Right lung (tissue), 5 donors: ENCODE measurements around the gene PSAP. TPM values are rescaled to one million over a fixed set of nuclear protein-coding genes. Genes with fewer than 3 reads are reported as not detected.

Source experiments
- DNase-seq, 2 donors: peaks; one replicate each; pipeline ENCODE4 v3.0.0-alpha.2; 2013
- polyA plus RNA-seq, 5 donors: library from polyadenylated mRNA; unstranded; fragments of 120-200 nt; gene quantifications; one replicate each; pipeline versions ENCODE4 v1.2.1 to v1.2.3, GENCODE V29; 2013; ENCODE audit warnings: inconsistent platforms in 1 of 5, low replicate concordance in 1 of 5; ENCODE audit not compliant: insufficient read length in 5 of 5, insufficient read depth in 1 of 5

PSAP gene
- polyA plus RNA-seq, 5 donors = 479 to 586 (median 548) TPM

- peak; percentile 40 to 51 for DNase-seq
These were observed 38.8 kb downstream of the PSAP start for GRCh38 chr10:71812016-71812912.

- no peak for DNase-seq
These were observed 39.7 kb downstream of the PSAP start for GRCh38 chr10:71811351-71811750.

GRCh38 chr10:71810048-71810750 lies 40.9 kb downstream of the PSAP start:
- DNase-seq = no peak

- DNase-seq = no peak
These were observed 41.4 kb downstream of the PSAP start for GRCh38 chr10:71809628-71810027.

GRCh38 chr10:71807557-71808510 lies 43.2 kb downstream of the PSAP start:
- DNase-seq = no peak

GRCh38 chr10:71806704-71807556 lies 44.1 kb downstream of the PSAP start:
- DNase-seq = no peak

GRCh38 chr10:71805776-71806703 lies 45.0 kb downstream of the PSAP start:
- no peak for DNase-seq

- DNase-seq = no peak
These were observed 47.0 kb downstream of the PSAP start for GRCh38 chr10:71804077-71804476.

- no peak for DNase-seq
These were observed 48.1 kb downstream of the PSAP start for GRCh38 chr10:71802715-71803488.

GRCh38 chr10:71802235-71802634 lies 48.8 kb downstream of the PSAP start:
- DNase-seq = no peak

GRCh38 chr10:71801361-71801760 lies 49.7 kb downstream of the PSAP start:
- no peak for DNase-seq

- no peak for DNase-seq
These were observed 51.2 kb downstream of the PSAP start for GRCh38 chr10:71799608-71800453.

- DNase-seq = no peak
These were observed 51.9 kb downstream of the PSAP start for GRCh38 chr10:71799112-71799511.

- DNase-seq = no peak
These were observed 52.8 kb downstream of the PSAP start for GRCh38 chr10:71798308-71798624.

GRCh38 chr10:71797533-71798307 lies 53.3 kb downstream of the PSAP start:
- no peak for DNase-seq

- DNase-seq = no peak
These were observed 54.2 kb downstream of the PSAP start for GRCh38 chr10:71796749-71797405.

- DNase-seq = no peak
These were observed 55.8 kb downstream of the PSAP start for GRCh38 chr10:71795248-71795647.
